ENCODE data around the gene HNF1A.
A peak's percentile ranks its signal among the peaks of the same experiment; 100 is the strongest.
"Not testable (repeated sequence)": the region's sequence is repeated elsewhere in the genome, so short reads cannot be mapped to it uniquely, and the experiment has no call there.

HNF1A gene

DNA sequence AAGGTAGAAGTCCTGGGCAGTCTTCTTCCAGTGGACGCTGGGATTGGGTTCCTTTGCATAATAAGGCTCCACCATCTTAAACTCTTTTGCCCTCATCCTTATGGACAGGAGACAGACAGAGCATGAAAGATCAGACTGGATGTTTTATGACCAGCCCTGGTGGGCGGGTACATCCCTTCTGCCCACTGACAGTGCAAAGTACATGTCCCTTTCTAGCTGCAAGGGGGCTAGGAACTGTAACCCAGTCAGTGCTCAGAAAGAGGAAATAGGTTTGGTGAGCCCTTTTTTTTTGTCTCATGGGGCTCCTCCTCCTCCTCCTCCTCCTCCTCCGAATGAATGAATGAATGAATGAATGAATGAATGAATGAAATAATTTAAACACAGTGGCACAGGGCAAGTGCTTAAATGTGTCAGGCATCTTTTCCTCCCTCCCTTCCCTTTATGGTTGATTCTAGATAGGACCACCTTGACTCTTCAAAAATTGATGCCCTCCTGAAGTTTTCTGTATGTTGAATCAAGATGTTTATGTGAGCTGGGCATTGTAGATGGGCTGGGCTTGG, 36.4 kb upstream of the HNF1A start:
- TF ChIP-seq, protein P1, sequence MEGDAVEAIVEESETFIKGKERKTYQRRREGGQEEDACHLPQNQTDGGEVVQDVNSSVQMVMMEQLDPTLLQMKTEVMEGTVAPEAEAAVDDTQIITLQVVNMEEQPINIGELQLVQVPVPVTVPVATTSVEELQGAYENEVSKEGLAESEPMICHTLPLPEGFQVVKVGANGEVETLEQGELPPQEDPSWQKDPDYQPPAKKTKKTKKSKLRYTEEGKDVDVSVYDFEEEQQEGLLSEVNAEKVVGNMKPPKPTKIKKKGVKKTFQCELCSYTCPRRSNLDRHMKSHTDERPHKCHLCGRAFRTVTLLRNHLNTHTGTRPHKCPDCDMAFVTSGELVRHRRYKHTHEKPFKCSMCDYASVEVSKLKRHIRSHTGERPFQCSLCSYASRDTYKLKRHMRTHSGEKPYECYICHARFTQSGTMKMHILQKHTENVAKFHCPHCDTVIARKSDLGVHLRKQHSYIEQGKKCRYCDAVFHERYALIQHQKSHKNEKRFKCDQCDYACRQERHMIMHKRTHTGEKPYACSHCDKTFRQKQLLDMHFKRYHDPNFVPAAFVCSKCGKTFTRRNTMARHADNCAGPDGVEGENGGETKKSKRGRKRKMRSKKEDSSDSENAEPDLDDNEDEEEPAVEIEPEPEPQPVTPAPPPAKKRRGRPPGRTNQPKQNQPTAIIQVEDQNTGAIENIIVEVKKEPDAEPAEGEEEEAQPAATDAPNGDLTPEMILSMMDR (IDR thresholded peaks at IDR 0.05; ENCODE audit: control insufficient read depth, insufficient read depth, low read depth, low read length, missing control alignments) = no peak
- no peak for DNase-seq (ENCODE audit: low read depth)
- no peak overlapping the region for H3K4me3 ChIP-seq (ENCODE audit: control insufficient read depth, low read depth, low read length)

DNA sequence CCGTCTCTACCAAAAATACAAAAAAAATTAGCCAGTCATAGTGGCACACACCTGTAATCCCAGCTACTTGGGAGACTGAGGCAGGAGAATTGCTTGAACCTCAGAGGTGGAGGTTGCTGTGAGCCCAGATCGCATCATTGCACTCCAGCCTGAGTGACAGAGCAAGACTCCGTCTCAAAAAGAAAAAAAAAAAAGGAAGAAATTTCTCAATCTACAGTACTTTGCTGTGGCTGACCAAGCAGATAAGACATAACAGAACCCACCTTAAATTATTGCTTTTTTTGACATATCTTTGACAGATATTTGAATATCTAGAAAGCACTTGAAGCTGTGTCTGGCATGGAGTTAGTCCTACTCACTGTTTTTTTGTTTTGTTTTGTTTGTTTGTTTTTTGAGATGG, 34.9 kb upstream of the HNF1A start:
- no peak for DNase-seq (ENCODE audit: low read depth)
- TF ChIP-seq, protein P1 (IDR thresholded peaks at IDR 0.05; ENCODE audit: control insufficient read depth, insufficient read depth, low read depth, low read length, missing control alignments) = no peak

DNA sequence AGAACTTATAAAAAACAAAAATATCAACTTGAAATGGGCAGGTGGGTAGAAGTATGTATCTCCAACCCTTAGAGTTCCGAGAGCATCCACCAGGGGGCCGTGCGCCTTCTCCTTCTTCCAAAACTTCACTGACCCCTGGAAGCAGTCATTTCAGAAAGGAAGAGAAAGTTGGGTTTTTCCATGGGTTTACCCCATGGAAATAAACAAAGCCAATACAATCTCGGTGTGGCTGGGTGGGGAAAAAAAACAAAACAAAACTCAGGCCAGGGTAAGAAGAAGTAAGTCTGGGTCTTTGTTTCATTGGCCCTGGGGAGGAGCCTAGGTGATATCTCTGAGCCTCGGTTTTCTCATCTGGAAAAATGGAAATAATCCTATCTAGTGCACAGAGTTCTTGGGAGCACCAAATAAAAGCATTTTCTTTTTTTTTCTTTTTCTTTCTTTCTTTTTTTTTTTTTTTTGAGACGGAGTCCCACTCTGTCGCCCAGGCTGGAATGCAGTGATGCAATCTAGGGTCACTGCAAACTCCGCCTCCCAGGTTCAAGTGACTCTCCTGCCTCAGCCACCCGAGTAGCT, 33.6 kb upstream of the HNF1A start:
- no peak overlapping the region for H3K4me3 ChIP-seq (ENCODE audit: control insufficient read depth, low read depth, low read length)
- TF ChIP-seq, protein P1 (IDR thresholded peaks at IDR 0.05; ENCODE audit: control insufficient read depth, insufficient read depth, low read depth, low read length, missing control alignments) = peak; percentile 78
- DNase-seq (ENCODE audit: low read depth) = no peak

More for the DNA sequence above, 34.9 kb upstream of the HNF1A start:
- no peak overlapping the region for H3K4me3 ChIP-seq (ENCODE audit: control insufficient read depth, low read depth, low read length)

DNA sequence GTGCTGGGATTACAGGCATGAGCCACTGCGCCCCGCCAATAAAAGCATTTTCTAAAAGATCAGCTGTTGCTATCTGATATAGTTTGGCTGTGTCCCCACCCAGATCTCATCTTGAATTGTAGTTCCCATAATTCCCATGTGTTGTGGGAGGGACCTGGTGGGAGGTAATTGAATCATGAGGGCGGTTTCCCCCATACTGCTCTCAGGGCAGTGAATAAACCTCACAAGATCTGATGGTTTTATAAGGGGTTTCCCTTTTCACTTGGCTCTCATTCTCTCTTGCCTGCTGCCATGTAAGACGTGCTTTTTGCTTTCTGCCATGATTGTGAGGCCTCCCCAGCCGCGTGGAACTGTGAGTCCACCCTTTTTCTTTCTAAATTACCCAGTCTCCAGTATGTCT, 32.8 kb upstream of the HNF1A start:
- not testable (repeated sequence) for DNase-seq (ENCODE audit: low read depth); H3K4me3 ChIP-seq (ENCODE audit: control insufficient read depth, low read depth, low read length)

DNA sequence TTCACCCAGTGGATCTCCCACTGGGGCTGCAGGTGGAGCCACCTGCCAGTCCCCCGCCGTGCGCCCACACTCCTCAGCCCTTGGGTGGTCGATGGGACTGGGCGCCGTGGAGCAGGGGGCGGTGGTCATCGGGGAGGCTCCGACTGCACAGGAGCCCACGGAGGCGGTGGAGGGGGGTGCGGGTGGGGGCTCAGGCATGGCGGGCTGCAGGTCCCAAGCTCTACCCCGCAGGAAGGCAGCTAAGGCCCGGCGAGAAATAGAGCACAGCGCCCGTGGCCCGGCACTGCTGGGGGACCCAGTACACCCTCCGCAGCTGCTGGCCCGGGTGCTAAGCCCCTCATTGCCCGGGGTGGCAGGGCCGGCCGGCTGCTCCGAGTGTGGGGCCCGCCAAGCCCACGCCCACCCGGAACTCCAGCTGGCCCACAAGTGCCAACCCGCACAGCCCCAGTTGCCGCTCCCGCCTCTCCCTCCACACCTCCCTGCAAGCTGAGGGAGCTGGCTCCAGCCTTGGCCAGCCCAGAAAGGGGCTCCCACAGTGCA, 28.0 kb upstream of the HNF1A start:
- not testable (repeated sequence) for H3K4me3 ChIP-seq (ENCODE audit: control insufficient read depth, low read depth, low read length); DNase-seq (ENCODE audit: low read depth)

DNA sequence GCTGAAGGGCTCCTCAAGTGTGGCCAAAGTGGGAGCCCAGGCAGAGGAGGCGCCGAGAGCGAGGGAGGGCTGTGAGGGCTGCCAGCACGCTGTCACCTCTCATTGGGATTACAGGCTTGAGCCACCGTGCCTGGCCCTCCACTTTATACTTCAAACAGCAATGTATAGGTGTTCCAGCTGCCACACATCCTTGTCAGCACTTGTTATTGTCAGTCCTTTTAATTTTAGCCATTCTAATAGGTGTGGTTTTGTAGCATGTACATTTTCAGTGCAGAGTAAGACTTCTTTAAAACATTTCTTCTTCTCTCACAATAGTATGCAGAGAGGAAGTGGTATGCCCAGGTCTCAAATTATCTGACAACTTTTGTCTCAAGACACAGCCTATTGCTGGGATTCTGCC, 27.5 kb upstream of the HNF1A start:
- no peak for DNase-seq (ENCODE audit: low read depth)
- TF ChIP-seq, protein P1 (IDR thresholded peaks at IDR 0.05; ENCODE audit: control insufficient read depth, insufficient read depth, low read depth, low read length, missing control alignments) = no peak
- H3K4me3 ChIP-seq (ENCODE audit: control insufficient read depth, low read depth, low read length) = no peak overlapping the region

DNA sequence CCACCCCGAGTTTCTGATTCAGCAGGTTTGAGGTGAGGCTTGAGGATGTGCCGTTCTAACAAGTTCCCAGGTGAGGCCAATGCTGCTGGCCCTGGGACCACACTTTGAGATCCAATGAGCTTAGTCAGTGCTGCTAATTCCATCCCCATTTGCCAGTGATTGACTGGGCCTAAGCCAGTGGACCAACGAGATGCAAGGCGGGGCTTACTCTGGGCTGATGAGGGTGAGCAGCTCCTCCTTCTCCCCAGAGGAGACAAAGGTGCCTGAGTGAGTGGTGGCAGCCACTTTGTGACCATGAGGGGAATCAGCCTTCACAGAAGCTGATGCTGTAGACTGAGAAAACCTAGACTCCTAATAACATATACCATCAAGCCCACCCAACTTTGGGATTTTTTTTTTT, 23.1 kb upstream of the HNF1A start:
- DNase-seq (ENCODE audit: low read depth) = no peak
- TF ChIP-seq, protein P1 (IDR thresholded peaks at IDR 0.05; ENCODE audit: control insufficient read depth, insufficient read depth, low read depth, low read length, missing control alignments) = no peak
- no peak overlapping the region for H3K4me3 ChIP-seq (ENCODE audit: control insufficient read depth, low read depth, low read length)

Measured in AG09309 (cell line).